HCT116 (cell line): ENCODE data around the gene PDLIM5. TPM values are rescaled to one million over a fixed set of nuclear protein-coding genes. Genes with fewer than 3 reads are reported as not detected.

Experiments used
- ATAC-seq: fragments of 200-7000 bp; cut with Tn5 transposase; 2 replicates; pipeline ENCODE4 v1.9.1; 2020; ENCODE audit warnings: mild to moderate bottlenecking, moderate library complexity
- BruUV-seq: library from RNA; stranded (reverse); fragments of 400-500 nt; replicated peaks from 2 replicates; lab custom pipeline; 2021; lab: Mats Ljungman, UMichigan
- CTCF ChIA-PET: fragments of 300-600 bp; sonication (Branson Sonifier 250); formaldehyde crosslinking; loops from one replicate; lab custom pipeline; 2021; ENCODE audit warnings: antibody characterized with exemption; lab: Charles Lee
- POLR2A ChIA-PET: fragments of 300-600, 350-600 bp; sonication (Branson Sonifier 250); formaldehyde crosslinking; loops from one replicate; lab custom pipeline; 2021; ENCODE audit warnings: antibody characterized with exemption; lab: Charles Lee
- RAD21 ChIA-PET, 2 experiments: fragments of 300-600 bp; sonication (Branson Sonifier 250); formaldehyde crosslinking; loops; one replicate each; lab custom pipeline; 2023; ENCODE audit warnings: low total read pairs in 2 of 2; ENCODE audit not compliant: uncharacterized antibody in 2 of 2, unreplicated experiment in 2 of 2, low non-redundant PET in 1 of 2; lab: Charles Lee
- DNase-seq: peaks from one replicate; pipeline ENCODE4 v3.0.0-alpha.2; 2010; ENCODE audit warnings: low read depth, low spot score
- H2AFZ ChIP-seq: fragments of 200-600 bp; shearing (Covaris generic), sonication (generic); 2 replicates; pipeline ENCODE4 v1.6.1; 2017; ENCODE audit warnings: low read depth, mixed run types, mixed read lengths, antibody characterized with exemption, low read length; ENCODE audit not compliant: poor library complexity, severe bottlenecking
- H3K27ac ChIP-seq: 2 replicates; pipeline ENCODE4 v1.5.1; 2012; ENCODE audit warnings: low read depth, low read length
- H3K27me3 ChIP-seq: fragments of 200-600 bp; sonication (generic); 2 replicates; pipeline ENCODE4 v1.6.1; 2016; ENCODE audit warnings: mixed run types, low read length, mixed read lengths; ENCODE audit not compliant: insufficient read depth
- H3K36me3 ChIP-seq, 2 experiments: fragments of 200-500 bp in 1 of 2; fragments of 200-600 bp in 1 of 2; sonication (Bioruptor generic) in 1 of 2; sonication (generic) in 1 of 2; 2 replicates each; pipeline versions ENCODE4 v1.5.1 to v1.6.1; 2014 to 2016; ENCODE audit warnings: low read length in 2 of 2, inconsistent platforms in 1 of 2, mixed read lengths in 1 of 2, mixed run types in 1 of 2; ENCODE audit not compliant: insufficient read depth in 2 of 2, control insufficient read depth in 1 of 2
- H3K4me1 ChIP-seq, 2 experiments: fragments of 200-600 bp in 1 of 2; sonication (generic) in 1 of 2; 2 replicates each; pipeline versions ENCODE4 v1.5.1 to v1.6.1; 2012 to 2017; ENCODE audit warnings: low read length in 2 of 2, inconsistent platforms in 1 of 2, mild to moderate bottlenecking in 1 of 2, mixed read lengths in 1 of 2, mixed run types in 1 of 2, moderate library complexity in 1 of 2; ENCODE audit not compliant: insufficient read depth in 2 of 2, control insufficient read depth in 1 of 2
- H3K4me2 ChIP-seq: fragments of 200-600 bp; sonication (generic); 2 replicates; pipeline ENCODE4 v1.6.1; 2017; ENCODE audit warnings: mixed run types, low read length, mixed read lengths
- H3K4me3 ChIP-seq, 2 experiments: fragments of 200-600 bp in 1 of 2; sonication (generic) in 1 of 2; replicated peaks in 1 of 2; 2 replicates each; pipeline ENCODE4 v1.5.1; 2011 to 2016; ENCODE audit warnings: low read length in 2 of 2, control low read depth in 1 of 2, low read depth in 1 of 2, mild to moderate bottlenecking in 1 of 2, mixed read lengths in 1 of 2, mixed run types in 1 of 2
- H3K79me2 ChIP-seq: fragments of 200-600 bp; sonication (generic); 2 replicates; pipeline ENCODE4 v1.6.1; 2017; ENCODE audit warnings: mild to moderate bottlenecking, mixed run types, low read length, moderate library complexity, mixed read lengths; ENCODE audit not compliant: insufficient read depth
- H3K9ac ChIP-seq: fragments of 200-600 bp; sonication (generic); 2 replicates; pipeline ENCODE4 v1.6.1; 2016; ENCODE audit warnings: low read length, mixed read lengths
- H3K9me2 ChIP-seq: fragments of 200-600 bp; sonication (generic), shearing (Covaris generic); 2 replicates; pipeline ENCODE4 v1.6.1; 2017; ENCODE audit warnings: mixed run types, mild to moderate bottlenecking, moderate library complexity; ENCODE audit not compliant: insufficient read depth
- H3K9me3 ChIP-seq, 2 experiments: fragments of 200-500 bp in 1 of 2; fragments of 200-600 bp in 1 of 2; sonication (Bioruptor generic) in 1 of 2; sonication (generic) in 1 of 2; 2 replicates each; pipeline ENCODE4 v1.6.1; 2014 to 2017; ENCODE audit warnings: low read length in 2 of 2, mixed read lengths in 2 of 2, inconsistent platforms in 1 of 2, low read depth in 1 of 2, mild to moderate bottlenecking in 1 of 2, mixed run types in 1 of 2, moderate library complexity in 1 of 2; ENCODE audit not compliant: control insufficient read depth in 1 of 2, insufficient read depth in 1 of 2
- H4K20me1 ChIP-seq: fragments of 200-600 bp; sonication (generic), shearing (Covaris generic); 2 replicates; pipeline ENCODE4 v1.6.1; 2017; ENCODE audit warnings: mixed run types, mild to moderate bottlenecking, moderate library complexity; ENCODE audit not compliant: insufficient read depth
- CBX3 ChIP-seq: IDR thresholded peaks from 2 replicates; pipeline ENCODE4 v1.6.1; 2012; ENCODE audit warnings: low read depth
- ELF1 ChIP-seq: IDR thresholded peaks from 2 replicates; pipeline ENCODE4 v1.6.1; 2012; ENCODE audit warnings: low read depth, borderline replicate concordance
- FOSL1 ChIP-seq: IDR thresholded peaks from 2 replicates; pipeline ENCODE4 v1.6.1; 2012; ENCODE audit warnings: low read depth
- SP1 ChIP-seq: IDR thresholded peaks from 2 replicates; pipeline ENCODE4 v1.6.1; 2012; ENCODE audit warnings: low read depth
- SRF ChIP-seq: IDR thresholded peaks from 2 replicates; pipeline ENCODE4 v1.6.1; 2012; ENCODE audit warnings: low read depth
- intact Hi-C: fragments of 100-400 bp; cut with micrococcal nuclease; formaldehyde crosslinking; loops from 2 replicates; pipeline ENCODE4 v1.10.0; 2022
- total RNA-seq: library from RNA; stranded (reverse); gene quantifications from one replicate; pipeline ENCODE4 v1.2.1, GENCODE V29; 2021; ENCODE audit not compliant: unreplicated experiment
- TF ChIP-seq, protein P1 (sequence below): IDR thresholded peaks from 2 replicates; pipeline ENCODE4 v1.6.1; 2011; ENCODE audit warnings: mild to moderate bottlenecking, low read length, moderate library complexity; ENCODE audit not compliant: insufficient replicate concordance; ENCODE audit errors: extremely low read depth
- TF ChIP-seq, protein P2 (sequence below), 3 experiments: fragments of 200-600 bp in 1 of 3; sonication (generic) in 1 of 3; IDR thresholded peaks in 2 of 3; conservative IDR thresholded peaks in 1 of 3; 2 replicates each; pipeline ENCODE4 v1.5.1; 2012 to 2017; ENCODE audit warnings: low read depth in 2 of 3, low read length in 2 of 3, antibody characterized with exemption in 1 of 3, borderline replicate concordance in 1 of 3, control low read depth in 1 of 3, mild to moderate bottlenecking in 1 of 3, mixed read lengths in 1 of 3, mixed run types in 1 of 3, moderate library complexity in 1 of 3; ENCODE audit not compliant: insufficient read depth in 1 of 3
- TF ChIP-seq, protein P3 (sequence below): IDR thresholded peaks from 2 replicates; pipeline ENCODE4 v1.6.1; 2012

PDLIM5 gene
- total RNA-seq, 1 experiment from 2014 or later, result 130 TPM

DNA sequence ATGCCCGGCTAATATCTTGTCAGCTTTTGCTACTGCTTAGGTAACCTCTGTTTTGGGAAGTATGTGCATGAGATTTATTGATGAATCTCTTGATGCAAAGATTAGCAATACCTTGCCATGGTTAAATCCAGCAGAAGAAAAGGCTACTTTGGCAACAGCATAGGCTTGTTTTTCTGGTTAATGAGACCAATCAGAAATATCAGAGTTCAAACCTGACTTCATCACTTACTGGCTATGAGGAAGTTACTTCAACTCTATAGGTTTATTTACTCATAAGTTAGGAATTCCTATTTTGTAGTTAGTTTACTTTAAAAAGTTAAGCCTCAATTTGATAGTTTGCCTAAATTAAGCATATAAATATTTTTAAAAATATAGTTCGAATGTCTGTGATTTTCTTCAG is 93.1 kb downstream of the PDLIM5 start:
- peak overlapping the region; percentile 58; the same call in 1 of the 2 replicates for H3K27ac ChIP-seq
- H3K36me3 ChIP-seq, result peaks cover 0 to 8% of the 10 kb centered on the region in 2 experiments; a peak in 1 of 4 replicates
- ChIA-PET CTCF (no interaction called here), POLR2A (no interaction called here), RAD21 (no interaction called here)
- H4K20me1 ChIP-seq, result no peaks in the 10 kb centered on the region
- no peak overlapping the region; a peak in 2 of 4 replicates for H3K4me3 ChIP-seq
- BruUV-seq, result no TSS peak
- H3K79me2 ChIP-seq, result peaks cover 39% of the 10 kb centered on the region
- TF ChIP-seq SRF (no peak), FOSL1 (no peak), ELF1 (no peak), SP1 (no peak), CBX3 (no peak)
- TF ChIP-seq, protein P1, sequence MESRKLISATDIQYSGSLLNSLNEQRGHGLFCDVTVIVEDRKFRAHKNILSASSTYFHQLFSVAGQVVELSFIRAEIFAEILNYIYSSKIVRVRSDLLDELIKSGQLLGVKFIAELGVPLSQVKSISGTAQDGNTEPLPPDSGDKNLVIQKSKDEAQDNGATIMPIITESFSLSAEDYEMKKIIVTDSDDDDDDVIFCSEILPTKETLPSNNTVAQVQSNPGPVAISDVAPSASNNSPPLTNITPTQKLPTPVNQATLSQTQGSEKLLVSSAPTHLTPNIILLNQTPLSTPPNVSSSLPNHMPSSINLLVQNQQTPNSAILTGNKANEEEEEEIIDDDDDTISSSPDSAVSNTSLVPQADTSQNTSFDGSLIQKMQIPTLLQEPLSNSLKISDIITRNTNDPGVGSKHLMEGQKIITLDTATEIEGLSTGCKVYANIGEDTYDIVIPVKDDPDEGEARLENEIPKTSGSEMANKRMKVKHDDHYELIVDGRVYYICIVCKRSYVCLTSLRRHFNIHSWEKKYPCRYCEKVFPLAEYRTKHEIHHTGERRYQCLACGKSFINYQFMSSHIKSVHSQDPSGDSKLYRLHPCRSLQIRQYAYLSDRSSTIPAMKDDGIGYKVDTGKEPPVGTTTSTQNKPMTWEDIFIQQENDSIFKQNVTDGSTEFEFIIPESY, result no peak
- TF ChIP-seq, protein P2, sequence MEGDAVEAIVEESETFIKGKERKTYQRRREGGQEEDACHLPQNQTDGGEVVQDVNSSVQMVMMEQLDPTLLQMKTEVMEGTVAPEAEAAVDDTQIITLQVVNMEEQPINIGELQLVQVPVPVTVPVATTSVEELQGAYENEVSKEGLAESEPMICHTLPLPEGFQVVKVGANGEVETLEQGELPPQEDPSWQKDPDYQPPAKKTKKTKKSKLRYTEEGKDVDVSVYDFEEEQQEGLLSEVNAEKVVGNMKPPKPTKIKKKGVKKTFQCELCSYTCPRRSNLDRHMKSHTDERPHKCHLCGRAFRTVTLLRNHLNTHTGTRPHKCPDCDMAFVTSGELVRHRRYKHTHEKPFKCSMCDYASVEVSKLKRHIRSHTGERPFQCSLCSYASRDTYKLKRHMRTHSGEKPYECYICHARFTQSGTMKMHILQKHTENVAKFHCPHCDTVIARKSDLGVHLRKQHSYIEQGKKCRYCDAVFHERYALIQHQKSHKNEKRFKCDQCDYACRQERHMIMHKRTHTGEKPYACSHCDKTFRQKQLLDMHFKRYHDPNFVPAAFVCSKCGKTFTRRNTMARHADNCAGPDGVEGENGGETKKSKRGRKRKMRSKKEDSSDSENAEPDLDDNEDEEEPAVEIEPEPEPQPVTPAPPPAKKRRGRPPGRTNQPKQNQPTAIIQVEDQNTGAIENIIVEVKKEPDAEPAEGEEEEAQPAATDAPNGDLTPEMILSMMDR (IDR thresholded peaks at IDR 0.05 in 2 of 3, conservative IDR thresholded peaks at IDR 0.05 in 1 of 3; ENCODE audit: borderline replicate concordance in 1 of 3, insufficient read depth in 1 of 3, low read depth in 2 of 3, low read length in 2 of 3), result no peak
- TF ChIP-seq, protein P3, sequence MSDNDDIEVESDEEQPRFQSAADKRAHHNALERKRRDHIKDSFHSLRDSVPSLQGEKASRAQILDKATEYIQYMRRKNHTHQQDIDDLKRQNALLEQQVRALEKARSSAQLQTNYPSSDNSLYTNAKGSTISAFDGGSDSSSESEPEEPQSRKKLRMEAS, result no peak
- H3K9me3 ChIP-seq, result no peaks in the 10 kb centered on the region
- H3K27me3 ChIP-seq, result no peaks in the 10 kb centered on the region
- H3K9me2 ChIP-seq, result no peaks in the 10 kb centered on the region
- H3K4me1 ChIP-seq, result peaks cover 60 to 62% of the 10 kb centered on the region in 2 experiments
- H3K9ac ChIP-seq, result peak overlapping the region; percentile 21; the same call in 1 of the 2 replicates
- no peak overlapping the region for H2AFZ ChIP-seq
- peak overlapping the region; percentile 51 for H3K4me2 ChIP-seq
- intact Hi-C loops, result no loop called here
- ATAC-seq, result no peak
- no peak for DNase-seq
